HCT116 (cell line): Measurements from ENCODE around the gene CCDC85B. TPM values are rescaled to one million over a fixed set of nuclear protein-coding genes. Genes with fewer than 3 reads are reported as not detected.

Source experiments
- ATAC-seq: fragments of 200-7000 bp; cut with Tn5 transposase; 2 replicates; pipeline ENCODE4 v1.9.1; 2020; ENCODE audit warnings: mild to moderate bottlenecking, moderate library complexity
- BruUV-seq: library from RNA; stranded (reverse); fragments of 400-500 nt; replicated peaks from 2 replicates; lab custom pipeline; 2021; lab: Mats Ljungman, UMichigan
- CTCF ChIA-PET: fragments of 300-600 bp; sonication (Branson Sonifier 250); formaldehyde crosslinking; loops from one replicate; lab custom pipeline; 2021; ENCODE audit warnings: antibody characterized with exemption; lab: Charles Lee
- POLR2A ChIA-PET: fragments of 300-600, 350-600 bp; sonication (Branson Sonifier 250); formaldehyde crosslinking; loops from one replicate; lab custom pipeline; 2021; ENCODE audit warnings: antibody characterized with exemption; lab: Charles Lee
- RAD21 ChIA-PET, 2 experiments: fragments of 300-600 bp; sonication (Branson Sonifier 250); formaldehyde crosslinking; loops; one replicate each; lab custom pipeline; 2023; ENCODE audit warnings: low total read pairs in 2 of 2; ENCODE audit not compliant: uncharacterized antibody in 2 of 2, unreplicated experiment in 2 of 2, low non-redundant PET in 1 of 2; lab: Charles Lee
- DNase-seq: peaks from one replicate; pipeline ENCODE4 v3.0.0-alpha.2; 2010; ENCODE audit warnings: low read depth, low spot score
- H2AFZ ChIP-seq: fragments of 200-600 bp; shearing (Covaris generic), sonication (generic); 2 replicates; pipeline ENCODE4 v1.6.1; 2017; ENCODE audit warnings: low read depth, mixed run types, mixed read lengths, antibody characterized with exemption, low read length; ENCODE audit not compliant: poor library complexity, severe bottlenecking
- H3K27ac ChIP-seq: 2 replicates; pipeline ENCODE4 v1.5.1; 2012; ENCODE audit warnings: low read depth, low read length
- H3K27me3 ChIP-seq: fragments of 200-600 bp; sonication (generic); 2 replicates; pipeline ENCODE4 v1.6.1; 2016; ENCODE audit warnings: mixed run types, low read length, mixed read lengths; ENCODE audit not compliant: insufficient read depth
- H3K36me3 ChIP-seq, 2 experiments: fragments of 200-500 bp in 1 of 2; fragments of 200-600 bp in 1 of 2; sonication (Bioruptor generic) in 1 of 2; sonication (generic) in 1 of 2; 2 replicates each; pipeline versions ENCODE4 v1.5.1 to v1.6.1; 2014 to 2016; ENCODE audit warnings: low read length in 2 of 2, inconsistent platforms in 1 of 2, mixed read lengths in 1 of 2, mixed run types in 1 of 2; ENCODE audit not compliant: insufficient read depth in 2 of 2, control insufficient read depth in 1 of 2
- H3K4me1 ChIP-seq, 2 experiments: fragments of 200-600 bp in 1 of 2; sonication (generic) in 1 of 2; 2 replicates each; pipeline versions ENCODE4 v1.5.1 to v1.6.1; 2012 to 2017; ENCODE audit warnings: low read length in 2 of 2, inconsistent platforms in 1 of 2, mild to moderate bottlenecking in 1 of 2, mixed read lengths in 1 of 2, mixed run types in 1 of 2, moderate library complexity in 1 of 2; ENCODE audit not compliant: insufficient read depth in 2 of 2, control insufficient read depth in 1 of 2
- H3K4me2 ChIP-seq: fragments of 200-600 bp; sonication (generic); 2 replicates; pipeline ENCODE4 v1.6.1; 2017; ENCODE audit warnings: mixed run types, low read length, mixed read lengths
- H3K4me3 ChIP-seq, 2 experiments: fragments of 200-600 bp in 1 of 2; sonication (generic) in 1 of 2; replicated peaks in 1 of 2; 2 replicates each; pipeline ENCODE4 v1.5.1; 2011 to 2016; ENCODE audit warnings: low read length in 2 of 2, control low read depth in 1 of 2, low read depth in 1 of 2, mild to moderate bottlenecking in 1 of 2, mixed read lengths in 1 of 2, mixed run types in 1 of 2
- H3K79me2 ChIP-seq: fragments of 200-600 bp; sonication (generic); 2 replicates; pipeline ENCODE4 v1.6.1; 2017; ENCODE audit warnings: mild to moderate bottlenecking, mixed run types, low read length, moderate library complexity, mixed read lengths; ENCODE audit not compliant: insufficient read depth
- H3K9ac ChIP-seq: fragments of 200-600 bp; sonication (generic); 2 replicates; pipeline ENCODE4 v1.6.1; 2016; ENCODE audit warnings: low read length, mixed read lengths
- H3K9me2 ChIP-seq: fragments of 200-600 bp; sonication (generic), shearing (Covaris generic); 2 replicates; pipeline ENCODE4 v1.6.1; 2017; ENCODE audit warnings: mixed run types, mild to moderate bottlenecking, moderate library complexity; ENCODE audit not compliant: insufficient read depth
- H3K9me3 ChIP-seq, 2 experiments: fragments of 200-500 bp in 1 of 2; fragments of 200-600 bp in 1 of 2; sonication (Bioruptor generic) in 1 of 2; sonication (generic) in 1 of 2; 2 replicates each; pipeline ENCODE4 v1.6.1; 2014 to 2017; ENCODE audit warnings: low read length in 2 of 2, mixed read lengths in 2 of 2, inconsistent platforms in 1 of 2, low read depth in 1 of 2, mild to moderate bottlenecking in 1 of 2, mixed run types in 1 of 2, moderate library complexity in 1 of 2; ENCODE audit not compliant: control insufficient read depth in 1 of 2, insufficient read depth in 1 of 2
- H4K20me1 ChIP-seq: fragments of 200-600 bp; sonication (generic), shearing (Covaris generic); 2 replicates; pipeline ENCODE4 v1.6.1; 2017; ENCODE audit warnings: mixed run types, mild to moderate bottlenecking, moderate library complexity; ENCODE audit not compliant: insufficient read depth
- CBX3 ChIP-seq: IDR thresholded peaks from 2 replicates; pipeline ENCODE4 v1.6.1; 2012; ENCODE audit warnings: low read depth
- ELF1 ChIP-seq: IDR thresholded peaks from 2 replicates; pipeline ENCODE4 v1.6.1; 2012; ENCODE audit warnings: low read depth, borderline replicate concordance
- EZH2 ChIP-seq: fragments of 200-600 bp; sonication (generic); IDR thresholded peaks from 2 replicates; pipeline ENCODE4 v1.6.1; 2017; ENCODE audit warnings: antibody characterized with exemption, mixed run types
- EZH2phosphoT487 ChIP-seq: fragments of 200-600 bp; IDR thresholded peaks from 2 replicates; pipeline ENCODE4 v1.6.1; 2018; ENCODE audit warnings: antibody characterized with exemption, borderline replicate concordance
- FOSL1 ChIP-seq: IDR thresholded peaks from 2 replicates; pipeline ENCODE4 v1.6.1; 2012; ENCODE audit warnings: low read depth
- JUND ChIP-seq: IDR thresholded peaks from 2 replicates; pipeline ENCODE4 v1.6.1; 2012
- POLR2A ChIP-seq: IDR thresholded peaks from 2 replicates; pipeline ENCODE4 v1.7.0; 2011; ENCODE audit warnings: borderline replicate concordance; ENCODE audit not compliant: insufficient read depth, insufficient read length; ENCODE audit errors: extremely low read depth
- POLR2AphosphoS5 ChIP-seq: IDR thresholded peaks from 2 replicates; pipeline ENCODE4 v1.6.1; 2011; ENCODE audit warnings: mild to moderate bottlenecking, low read depth, low read length, moderate library complexity
- SRF ChIP-seq: IDR thresholded peaks from 2 replicates; pipeline ENCODE4 v1.6.1; 2012; ENCODE audit warnings: low read depth
- TCF7L2 ChIP-seq: IDR thresholded peaks from 2 replicates; pipeline ENCODE4 v1.7.0; 2011; ENCODE audit warnings: borderline replicate concordance, inconsistent platforms; ENCODE audit not compliant: insufficient read depth, insufficient read length; ENCODE audit errors: extremely low read depth
- ZNF274 ChIP-seq: fragments of 200-500 bp; sonication (Bioruptor generic); IDR thresholded peaks from 2 replicates; pipeline ENCODE4 v1.6.1; 2014; ENCODE audit warnings: mild to moderate bottlenecking, low read depth, low read length, inconsistent platforms
- intact Hi-C: fragments of 100-400 bp; cut with micrococcal nuclease; formaldehyde crosslinking; loops from 2 replicates; pipeline ENCODE4 v1.10.0; 2022
- total RNA-seq: library from RNA; stranded (reverse); gene quantifications from one replicate; pipeline ENCODE4 v1.2.1, GENCODE V29; 2021; ENCODE audit not compliant: unreplicated experiment
- TF ChIP-seq, protein P1 (sequence below): IDR thresholded peaks from 2 replicates; pipeline ENCODE4 v1.6.1; 2012; ENCODE audit warnings: low read depth
- TF ChIP-seq, protein P2 (sequence below): IDR thresholded peaks from 2 replicates; pipeline ENCODE4 v1.6.1; 2012
- TF ChIP-seq, protein P3 (sequence below): IDR thresholded peaks from 2 replicates; pipeline ENCODE4 v1.6.1; 2011; ENCODE audit warnings: mild to moderate bottlenecking, low read length, moderate library complexity; ENCODE audit not compliant: insufficient replicate concordance; ENCODE audit errors: extremely low read depth
- TF ChIP-seq, protein P4 (sequence below): IDR thresholded peaks from 2 replicates; pipeline ENCODE4 v1.6.1; 2012

CCDC85B gene
- total RNA-seq, 1 experiment from 2014 or later, result 84.3 TPM

DNA sequence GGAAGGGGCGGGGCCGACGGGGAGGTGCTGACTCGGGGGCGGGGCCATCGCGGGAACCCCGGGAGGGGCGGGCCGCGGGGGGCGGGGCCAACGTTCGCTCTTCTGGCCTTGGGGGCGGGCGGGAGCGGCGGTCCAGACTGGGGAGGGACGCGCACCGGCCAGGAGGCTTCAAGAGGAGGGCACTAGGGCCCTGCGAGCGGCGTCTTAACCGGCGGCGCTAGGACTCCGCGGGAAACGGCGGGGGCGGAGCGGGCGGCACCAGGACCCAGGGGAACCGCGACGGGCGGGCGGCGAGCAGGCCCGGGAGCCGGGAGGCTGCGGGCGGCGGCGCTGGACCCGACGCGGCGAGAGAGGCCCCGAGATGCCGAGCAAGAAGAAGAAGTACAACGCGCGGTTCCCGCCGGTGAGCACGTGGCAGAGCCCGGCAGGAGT lies 28.7 kb downstream of the CCDC85B start, which contains the start of gene DRAP1 (continued):
- TF ChIP-seq, protein P1, sequence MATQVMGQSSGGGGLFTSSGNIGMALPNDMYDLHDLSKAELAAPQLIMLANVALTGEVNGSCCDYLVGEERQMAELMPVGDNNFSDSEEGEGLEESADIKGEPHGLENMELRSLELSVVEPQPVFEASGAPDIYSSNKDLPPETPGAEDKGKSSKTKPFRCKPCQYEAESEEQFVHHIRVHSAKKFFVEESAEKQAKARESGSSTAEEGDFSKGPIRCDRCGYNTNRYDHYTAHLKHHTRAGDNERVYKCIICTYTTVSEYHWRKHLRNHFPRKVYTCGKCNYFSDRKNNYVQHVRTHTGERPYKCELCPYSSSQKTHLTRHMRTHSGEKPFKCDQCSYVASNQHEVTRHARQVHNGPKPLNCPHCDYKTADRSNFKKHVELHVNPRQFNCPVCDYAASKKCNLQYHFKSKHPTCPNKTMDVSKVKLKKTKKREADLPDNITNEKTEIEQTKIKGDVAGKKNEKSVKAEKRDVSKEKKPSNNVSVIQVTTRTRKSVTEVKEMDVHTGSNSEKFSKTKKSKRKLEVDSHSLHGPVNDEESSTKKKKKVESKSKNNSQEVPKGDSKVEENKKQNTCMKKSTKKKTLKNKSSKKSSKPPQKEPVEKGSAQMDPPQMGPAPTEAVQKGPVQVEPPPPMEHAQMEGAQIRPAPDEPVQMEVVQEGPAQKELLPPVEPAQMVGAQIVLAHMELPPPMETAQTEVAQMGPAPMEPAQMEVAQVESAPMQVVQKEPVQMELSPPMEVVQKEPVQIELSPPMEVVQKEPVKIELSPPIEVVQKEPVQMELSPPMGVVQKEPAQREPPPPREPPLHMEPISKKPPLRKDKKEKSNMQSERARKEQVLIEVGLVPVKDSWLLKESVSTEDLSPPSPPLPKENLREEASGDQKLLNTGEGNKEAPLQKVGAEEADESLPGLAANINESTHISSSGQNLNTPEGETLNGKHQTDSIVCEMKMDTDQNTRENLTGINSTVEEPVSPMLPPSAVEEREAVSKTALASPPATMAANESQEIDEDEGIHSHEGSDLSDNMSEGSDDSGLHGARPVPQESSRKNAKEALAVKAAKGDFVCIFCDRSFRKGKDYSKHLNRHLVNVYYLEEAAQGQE, result no peak

DNA sequence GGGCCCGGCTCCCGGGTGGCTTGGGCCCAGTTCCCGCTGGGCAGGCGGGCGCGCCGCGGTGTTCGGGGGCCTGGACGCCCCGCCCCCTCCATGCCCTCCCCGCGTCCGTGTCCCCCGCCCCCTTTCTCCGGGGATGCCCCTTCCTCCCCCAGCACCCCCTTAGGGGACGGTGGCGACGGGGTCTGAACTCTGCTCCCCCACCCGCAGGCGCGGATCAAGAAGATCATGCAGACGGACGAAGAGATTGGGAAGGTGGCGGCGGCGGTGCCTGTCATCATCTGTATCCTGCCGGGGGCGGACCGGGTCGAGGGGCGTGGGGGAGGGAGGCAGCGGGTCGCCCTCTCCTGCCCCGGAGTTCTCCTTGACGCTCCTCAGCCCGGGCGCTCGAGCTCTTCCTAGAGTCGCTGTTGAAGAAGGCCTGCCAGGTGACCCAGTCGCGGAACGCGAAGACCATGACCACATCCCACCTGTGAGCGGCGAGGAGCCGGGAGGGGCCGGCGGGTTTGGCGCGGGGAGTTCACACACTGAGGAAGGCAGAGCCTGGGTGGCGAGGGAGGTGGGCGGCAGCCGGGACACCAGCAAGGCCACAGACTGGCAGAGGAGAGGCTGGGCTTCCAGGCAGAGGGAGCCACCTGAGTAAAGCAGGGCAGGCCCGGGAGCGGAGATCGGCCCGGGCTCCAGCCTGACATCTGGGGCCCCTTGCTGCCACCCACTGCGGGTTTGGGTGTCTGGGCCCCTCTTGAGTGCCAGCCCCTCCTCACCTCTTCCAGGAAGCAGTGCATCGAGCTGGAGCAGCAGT lies 29.3 kb downstream of the CCDC85B start:
- peaks cover 5 to 27% of the 10 kb centered on the region in 2 experiments; a peak in 3 of 4 replicates for H3K36me3 ChIP-seq
- ChIA-PET RAD21 (no interaction called here), POLR2A (interaction anchor here (0.6 kb wide), 1 partner anchor 29 kb away, joined by 3 read pairs; the partner anchor contains the start of gene CCDC85B), CTCF (interaction anchor here (1.2 kb wide), 1 partner anchor 31 kb away, joined by 4 read pairs; the partner anchor contains the start of gene FIBP)
- BruUV-seq, result no TSS peak
- no peaks in the 10 kb centered on the region for H3K27me3 ChIP-seq
- no peak for TF ChIP-seq FOSL1
- no peak for TF ChIP-seq TCF7L2
- no peak for TF ChIP-seq EZH2phosphoT487
- TF ChIP-seq, protein P2, sequence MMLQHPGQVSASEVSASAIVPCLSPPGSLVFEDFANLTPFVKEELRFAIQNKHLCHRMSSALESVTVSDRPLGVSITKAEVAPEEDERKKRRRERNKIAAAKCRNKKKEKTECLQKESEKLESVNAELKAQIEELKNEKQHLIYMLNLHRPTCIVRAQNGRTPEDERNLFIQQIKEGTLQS, result no peak
- no peak for TF ChIP-seq SRF
- TF ChIP-seq EZH2, result no peak
- no peak for TF ChIP-seq ZNF274
- TF ChIP-seq POLR2A, result no peak
- TF ChIP-seq ELF1, result no peak
- no peak for TF ChIP-seq JUND
- TF ChIP-seq, protein P3, sequence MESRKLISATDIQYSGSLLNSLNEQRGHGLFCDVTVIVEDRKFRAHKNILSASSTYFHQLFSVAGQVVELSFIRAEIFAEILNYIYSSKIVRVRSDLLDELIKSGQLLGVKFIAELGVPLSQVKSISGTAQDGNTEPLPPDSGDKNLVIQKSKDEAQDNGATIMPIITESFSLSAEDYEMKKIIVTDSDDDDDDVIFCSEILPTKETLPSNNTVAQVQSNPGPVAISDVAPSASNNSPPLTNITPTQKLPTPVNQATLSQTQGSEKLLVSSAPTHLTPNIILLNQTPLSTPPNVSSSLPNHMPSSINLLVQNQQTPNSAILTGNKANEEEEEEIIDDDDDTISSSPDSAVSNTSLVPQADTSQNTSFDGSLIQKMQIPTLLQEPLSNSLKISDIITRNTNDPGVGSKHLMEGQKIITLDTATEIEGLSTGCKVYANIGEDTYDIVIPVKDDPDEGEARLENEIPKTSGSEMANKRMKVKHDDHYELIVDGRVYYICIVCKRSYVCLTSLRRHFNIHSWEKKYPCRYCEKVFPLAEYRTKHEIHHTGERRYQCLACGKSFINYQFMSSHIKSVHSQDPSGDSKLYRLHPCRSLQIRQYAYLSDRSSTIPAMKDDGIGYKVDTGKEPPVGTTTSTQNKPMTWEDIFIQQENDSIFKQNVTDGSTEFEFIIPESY, result no peak
- TF ChIP-seq CBX3, result no peak
- TF ChIP-seq, protein P4, sequence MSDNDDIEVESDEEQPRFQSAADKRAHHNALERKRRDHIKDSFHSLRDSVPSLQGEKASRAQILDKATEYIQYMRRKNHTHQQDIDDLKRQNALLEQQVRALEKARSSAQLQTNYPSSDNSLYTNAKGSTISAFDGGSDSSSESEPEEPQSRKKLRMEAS, result no peak
- TF ChIP-seq POLR2AphosphoS5, result no peak
- no peaks in the 10 kb centered on the region for H3K9me2 ChIP-seq
- H3K4me2 ChIP-seq, result peak overlapping the region; percentile 96
- H3K4me3 ChIP-seq, result peak overlapping the region; percentile 74 to 94
- peak overlapping the region; percentile 71 for H3K27ac ChIP-seq
- no peak for DNase-seq
- H4K20me1 ChIP-seq, result no peaks in the 10 kb centered on the region
- ATAC-seq, result peak; percentile 24
- peaks cover 35 to 47% of the 10 kb centered on the region in 2 experiments for H3K4me1 ChIP-seq
- H3K9ac ChIP-seq, result peak overlapping the region; percentile 80
- H2AFZ ChIP-seq, result no peak overlapping the region
- no peaks in the 10 kb centered on the region for H3K9me3 ChIP-seq
- intact Hi-C loops, result no loop called here
- H3K79me2 ChIP-seq, result peaks cover 44% of the 10 kb centered on the region
